Progenitor cell of endocrine pancreas (in vitro differentiated cells): Measurements from ENCODE around the gene PRRT2. TPM values are rescaled to one million over a fixed set of nuclear protein-coding genes. Genes with fewer than 3 reads are reported as not detected.
"Not testable (repeated sequence)": the region's sequence is repeated elsewhere in the genome, so short reads cannot be mapped to it uniquely, and the experiment has no call there.

ENCODE experiments used
- DNase-seq: peaks from one replicate; pipeline ENCODE4 v3.0.0; 2021; ENCODE audit warnings: low spot score; ENCODE audit not compliant: unreplicated experiment
- H3K27ac Mint-ChIP-seq: 2 replicates; pipeline ENCODE4 v1.8.0; 2021; ENCODE audit warnings: mild to moderate bottlenecking, moderate library complexity, mixed read lengths
- H3K27me3 Mint-ChIP-seq: 2 replicates; pipeline ENCODE4 v1.8.0; 2021; ENCODE audit warnings: mixed read lengths
- H3K36me3 Mint-ChIP-seq: 2 replicates; pipeline ENCODE4 v1.8.0; 2022; ENCODE audit warnings: mixed read lengths; ENCODE audit not compliant: insufficient read depth
- H3K4me1 Mint-ChIP-seq: 2 replicates; pipeline ENCODE4 v1.8.0; 2021; ENCODE audit warnings: low read depth, mixed read lengths
- H3K4me3 Mint-ChIP-seq: 2 replicates; pipeline ENCODE4 v1.8.0; 2021; ENCODE audit warnings: low read depth, mild to moderate bottlenecking, moderate library complexity, mixed read lengths
- H3K9me3 Mint-ChIP-seq: 2 replicates; pipeline ENCODE4 v1.8.0; 2021; ENCODE audit warnings: low read depth, mixed read lengths
- CTCF ChIP-seq: fragments of 200-600 bp; sonication (generic); IDR thresholded peaks from one replicate; pipeline ENCODE4 v1.5.0; 2021; ENCODE audit warnings: antibody characterized with exemption, mild to moderate bottlenecking; ENCODE audit not compliant: unreplicated experiment
- total RNA-seq: library from RNA; stranded (reverse); gene quantifications from 2 replicates; pipeline ENCODE4 v1.2.1, GENCODE V29; 2021

PRRT2 gene
- total RNA-seq, 1 donor from 2014 or later, result 1.4 TPM

GRCh38 chr16:29777576-29778350, 34.2 kb upstream of the PRRT2 start, which contains the start of gene ZG16:
ZG16 (plus strand) TSS chr16:29778256; CDS start chr16:29779267, 1,011 bp downstream.
- Mint-ChIP-seq H3K36me3 (no peaks in the 10 kb centered on the region), H3K27ac (no peak within 1 kb of the TSS), H3K27me3 (peaks cover 2% of the 10 kb centered on the region), H3K9me3 (no peaks in the 10 kb centered on the region), H3K4me3 (no peak within 1 kb of the TSS), H3K4me1 (peaks cover 7% of the 10 kb centered on the region)
- no peak for TF ChIP-seq CTCF
- no peak for DNase-seq

GRCh38 chr16:29779474-29779873, 32.5 kb upstream of the PRRT2 start:
- DNase-seq, result no peak
- Mint-ChIP-seq H3K27me3 (no peaks in the 10 kb centered on the region), H3K9me3 (peaks cover 3% of the 10 kb centered on the region), H3K4me3 (no peak overlapping the region), H3K27ac (no peak overlapping the region), H3K4me1 (peaks cover 20% of the 10 kb centered on the region), H3K36me3 (no peaks in the 10 kb centered on the region)
- TF ChIP-seq CTCF, result no peak

GRCh38 chr16:29783094-29783953, 28.7 kb upstream of the PRRT2 start:
- Mint-ChIP-seq H3K4me1 (peaks cover 18% of the 10 kb centered on the region), H3K27ac (peak overlapping the region; percentile 78)
- DNase-seq, H3K9me3 Mint-ChIP-seq, H3K36me3 Mint-ChIP-seq, H3K27me3 Mint-ChIP-seq, H3K4me3 Mint-ChIP-seq: not testable (repeated sequence)

- no peaks in the 10 kb centered on the region for H3K27me3 Mint-ChIP-seq
- no peaks in the 10 kb centered on the region for H3K36me3 Mint-ChIP-seq
- H3K27ac Mint-ChIP-seq, result no peak overlapping the region
- no peak overlapping the region for H3K4me3 Mint-ChIP-seq
- DNase-seq, result no peak
- TF ChIP-seq CTCF, result no peak
- H3K9me3 Mint-ChIP-seq, result peaks cover 3% of the 10 kb centered on the region
- peaks cover 18% of the 10 kb centered on the region for H3K4me1 Mint-ChIP-seq
Measured at GRCh38 chr16:29784157-29784556, 27.8 kb upstream of the PRRT2 start.

GRCh38 chr16:29784901-29785500, 27.0 kb upstream of the PRRT2 start:
- no peaks in the 10 kb centered on the region for H3K36me3 Mint-ChIP-seq
- peak; percentile 91 for TF ChIP-seq CTCF
- peak overlapping the region; percentile 49 for H3K27ac Mint-ChIP-seq
- H3K4me1 Mint-ChIP-seq, result peaks cover 20% of the 10 kb centered on the region
- no peaks in the 10 kb centered on the region for H3K27me3 Mint-ChIP-seq
- peak; percentile 56 for DNase-seq
- peak overlapping the region; percentile 56 for H3K4me3 Mint-ChIP-seq
- peaks cover 3% of the 10 kb centered on the region for H3K9me3 Mint-ChIP-seq

GRCh38 chr16:29787155-29787554, 24.8 kb upstream of the PRRT2 start:
- not testable (repeated sequence) for DNase-seq, H3K27me3 Mint-ChIP-seq, H3K4me3 Mint-ChIP-seq, H3K27ac Mint-ChIP-seq, H3K36me3 Mint-ChIP-seq, H3K9me3 Mint-ChIP-seq
- H3K4me1 Mint-ChIP-seq, result peaks cover 33% of the 10 kb centered on the region
